ENCODE data around the gene KIF3A.

KIF3A gene

GRCh38 chr5:132753135-132753987, 16.0 kb upstream of the KIF3A start:
- H3K9me3 ChIP-seq (ENCODE audit: insufficient read depth, low read length, severe bottlenecking): no peaks in the 10 kb centered on the region
- H3K27me3 ChIP-seq (ENCODE audit: insufficient read depth, low read length, poor library complexity): no peaks in the 10 kb centered on the region
- peak; percentile 67 for DNase-seq
- no peaks in the 10 kb centered on the region for H4K20me1 ChIP-seq (ENCODE audit: insufficient read depth, low read length)
- H3K9ac ChIP-seq (ENCODE audit: low read depth, low read length): no peak overlapping the region
- no peaks in the 10 kb centered on the region for H3K4me1 ChIP-seq (ENCODE audit: insufficient read depth, low read length)
- no peaks in the 10 kb centered on the region for H3K79me2 ChIP-seq (ENCODE audit: insufficient read depth, low read length)
- H2AFZ ChIP-seq (ENCODE audit: low read depth, low read length): no peak overlapping the region
- H3K36me3 ChIP-seq (ENCODE audit: insufficient read depth, low read length): peaks cover 7% of the 10 kb centered on the region; the same call in 1 of the 2 replicates
- TF ChIP-seq EZH2 (IDR thresholded peaks at IDR 0.05; ENCODE audit: borderline replicate concordance, low read depth, low read length, severe bottlenecking) (no peak), CTCF (IDR thresholded peaks at IDR 0.05; ENCODE audit: borderline replicate concordance, extremely low read depth, low read length, poor library complexity, severe bottlenecking) (peak; percentile 41)
- no peak overlapping the region for H3K27ac ChIP-seq (ENCODE audit: low read length)
- ATAC-seq (ENCODE audit: insufficient read depth, low read depth): peak; percentile 96
- no peak overlapping the region for H3K4me3 ChIP-seq (ENCODE audit: low read depth in 1 of 2, low read length in 2 of 2)
- no peak overlapping the region for H3K4me2 ChIP-seq (ENCODE audit: insufficient read depth, low read length)

GRCh38 chr5:132752581-132753125, 15.3 kb upstream of the KIF3A start:
- H3K27ac ChIP-seq (ENCODE audit: low read length): no peak overlapping the region
- DNase-seq: peak; percentile 1

GRCh38 chr5:132751971-132752580, 14.7 kb upstream of the KIF3A start:
- Histone ChIP-seq H3K4me1 (ENCODE audit: insufficient read depth, low read length) (no peaks in the 10 kb centered on the region), H3K4me2 (ENCODE audit: insufficient read depth, low read length) (no peak overlapping the region), H3K9me3 (ENCODE audit: insufficient read depth, low read length, severe bottlenecking) (no peaks in the 10 kb centered on the region), H3K9ac (ENCODE audit: low read depth, low read length) (no peak overlapping the region), H3K4me3 (ENCODE audit: low read depth in 1 of 2, low read length in 2 of 2) (no peak overlapping the region), H3K36me3 (ENCODE audit: insufficient read depth, low read length) (no peaks in the 10 kb centered on the region), H3K79me2 (ENCODE audit: insufficient read depth, low read length) (no peaks in the 10 kb centered on the region), H2AFZ (ENCODE audit: low read depth, low read length) (no peak overlapping the region), H3K27me3 (ENCODE audit: insufficient read depth, low read length, poor library complexity) (no peaks in the 10 kb centered on the region), H4K20me1 (ENCODE audit: insufficient read depth, low read length) (no peaks in the 10 kb centered on the region), H3K27ac (ENCODE audit: low read length) (no peak overlapping the region)
- DNase-seq: no peak
- TF ChIP-seq CTCF (IDR thresholded peaks at IDR 0.05; ENCODE audit: borderline replicate concordance, extremely low read depth, low read length, poor library complexity, severe bottlenecking) (no peak), EZH2 (IDR thresholded peaks at IDR 0.05; ENCODE audit: borderline replicate concordance, low read depth, low read length, severe bottlenecking) (no peak)
- no peak for ATAC-seq (ENCODE audit: insufficient read depth, low read depth)

More at GRCh38 chr5:132752581-132753125, 15.3 kb upstream of the KIF3A start:
- Histone ChIP-seq H3K4me1 (ENCODE audit: insufficient read depth, low read length) (no peaks in the 10 kb centered on the region), H3K4me3 (ENCODE audit: low read depth in 1 of 2, low read length in 2 of 2) (no peak overlapping the region), H3K9me3 (ENCODE audit: insufficient read depth, low read length, severe bottlenecking) (no peaks in the 10 kb centered on the region), H3K79me2 (ENCODE audit: insufficient read depth, low read length) (no peaks in the 10 kb centered on the region), H4K20me1 (ENCODE audit: insufficient read depth, low read length) (no peaks in the 10 kb centered on the region), H3K4me2 (ENCODE audit: insufficient read depth, low read length) (no peak overlapping the region), H3K36me3 (ENCODE audit: insufficient read depth, low read length) (peaks cover 5% of the 10 kb centered on the region; the same call in 1 of the 2 replicates), H3K9ac (ENCODE audit: low read depth, low read length) (no peak overlapping the region), H3K27me3 (ENCODE audit: insufficient read depth, low read length, poor library complexity) (no peaks in the 10 kb centered on the region), H2AFZ (ENCODE audit: low read depth, low read length) (no peak overlapping the region)
- no peak for ATAC-seq (ENCODE audit: insufficient read depth, low read depth)
- TF ChIP-seq EZH2 (IDR thresholded peaks at IDR 0.05; ENCODE audit: borderline replicate concordance, low read depth, low read length, severe bottlenecking): no peak
- TF ChIP-seq CTCF (IDR thresholded peaks at IDR 0.05; ENCODE audit: borderline replicate concordance, extremely low read depth, low read length, poor library complexity, severe bottlenecking): no peak
